Transverse colon (tissue), 4 donors: ENCODE results near the gene MTLN. TPM values are rescaled to one million over a fixed set of nuclear protein-coding genes. Genes with fewer than 3 reads are reported as not detected.

Experiments
- DNase-seq: peaks from one replicate; pipeline ENCODE4 v3.0.0-alpha.2; 2019
- H3K27ac ChIP-seq, 4 donors: fragments of 200-600 bp; sonication (generic); 2 replicates each; pipeline ENCODE4 v1.5.1; 2016 to 2018; ENCODE audit warnings: inconsistent platforms in 4 of 4
- H3K27me3 ChIP-seq: fragments of 200-600 bp; sonication (generic); 2 replicates; pipeline ENCODE4 v1.5.1; 2017; ENCODE audit warnings: inconsistent platforms
- H3K36me3 ChIP-seq, 4 donors: fragments of 200-600 bp; sonication (generic); 2 replicates each; pipeline ENCODE4 v1.5.1; 2017 to 2019; ENCODE audit warnings: inconsistent platforms in 4 of 4
- H3K4me1 ChIP-seq, 4 donors: fragments of 200-600 bp; sonication (generic); 2 replicates each; pipeline ENCODE4 v1.5.1; 2017 to 2020; ENCODE audit warnings: inconsistent platforms in 4 of 4
- H3K4me3 ChIP-seq, 4 donors: fragments of 200-600 bp; sonication (generic); 1 replicate in 1 of 4; 2 replicates in 3 of 4; pipeline versions ENCODE4 v1.5.1 to v1.6.1; 2017 to 2019; ENCODE audit warnings: inconsistent platforms in 4 of 4
- H3K9me3 ChIP-seq, 2 donors: fragments of 200-600 bp; sonication (generic); 2 replicates each; pipeline ENCODE4 v1.5.1; 2017 to 2019; ENCODE audit warnings: inconsistent platforms in 2 of 2
- EP300 ChIP-seq: sonication (generic); formaldehyde crosslinking; IDR thresholded peaks from one replicate; pipeline ENCODE4 v1.6.1; 2017; ENCODE audit warnings: antibody characterized with exemption, low read depth
- POLR2A ChIP-seq: fragments of 450-650 bp; IDR thresholded peaks from one replicate; pipeline ENCODE4 v1.6.1; 2016; ENCODE audit warnings: antibody characterized with exemption, mild to moderate bottlenecking, moderate library complexity
- POLR2AphosphoS5 ChIP-seq, 3 donors: sonication (generic); formaldehyde crosslinking; IDR thresholded peaks; one replicate each; pipeline ENCODE4 v1.6.1; 2016; ENCODE audit warnings: antibody characterized with exemption in 3 of 3
- WGBS, 2 donors: methylation state at CpG; one replicate each; pipeline ENCODE4 v1.1.5; 2018; ENCODE audit warnings: low coverage in 1 of 2; 5-methylcytosine and 5-hydroxymethylcytosine counted together
- in situ Hi-C, 4 donors: fragments of 200-750 bp; cut with MboI; loops; one replicate each; pipeline versions ENCODE4 v1.15.0 to v1.15.1; 2017; ENCODE audit warnings: low sequenced_read_pairs in 3 of 4, low pct_ligation_motif_present in 1 of 4, low pct_unique_long_range_greater_than_20kb in 1 of 4
- intact Hi-C: fragments of 100-400 bp; cut with DNase I; formaldehyde crosslinking; loops from one replicate; pipeline ENCODE4 v1.15.1; 2023; ENCODE audit warnings: low total_unique reads
- total RNA-seq, 4 donors: library from RNA; depleted of rRNA; stranded (reverse); fragments of >200 nt; gene quantifications; one replicate each; pipeline ENCODE4 v1.1.0, GENCODE V29; 2016
- TF ChIP-seq, protein P1 (sequence below), 5 experiments: fragments of 200-600 bp in 3 of 5; fragments of 450-650 bp in 2 of 5; sonication (generic) in 3 of 5; IDR thresholded peaks; 1 replicate in 2 of 5; 2 replicates in 3 of 5; pipeline ENCODE4 v1.5.1; 2016 to 2017; ENCODE audit warnings: antibody characterized with exemption in 5 of 5, inconsistent platforms in 3 of 5, mild to moderate bottlenecking in 2 of 5, moderate library complexity in 1 of 5

MTLN gene
- total RNA-seq, 4 donors from 2014 or later: 56.1 to 123 (median 99.1) TPM

DNA sequence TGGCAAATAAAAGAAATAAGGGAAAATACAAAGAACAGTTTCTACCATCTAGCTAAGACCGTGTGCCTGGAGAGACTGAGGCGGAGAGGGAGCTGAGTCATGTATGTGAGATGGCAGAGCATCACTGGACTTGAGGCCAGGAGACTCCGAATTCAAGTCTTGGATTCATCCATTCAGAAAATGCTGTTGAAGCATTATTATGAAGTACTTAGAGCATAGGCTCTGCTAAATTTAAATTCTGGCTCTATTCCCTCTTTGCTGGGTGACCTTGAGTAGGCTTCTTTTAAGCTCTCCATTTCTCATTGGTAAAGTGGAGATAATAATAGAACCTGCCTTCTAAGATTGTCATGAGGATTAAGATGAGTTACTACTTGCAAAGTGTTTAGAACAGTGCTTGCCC lies 42.2 kb downstream of the MTLN start:
- TF ChIP-seq, protein P1, sequence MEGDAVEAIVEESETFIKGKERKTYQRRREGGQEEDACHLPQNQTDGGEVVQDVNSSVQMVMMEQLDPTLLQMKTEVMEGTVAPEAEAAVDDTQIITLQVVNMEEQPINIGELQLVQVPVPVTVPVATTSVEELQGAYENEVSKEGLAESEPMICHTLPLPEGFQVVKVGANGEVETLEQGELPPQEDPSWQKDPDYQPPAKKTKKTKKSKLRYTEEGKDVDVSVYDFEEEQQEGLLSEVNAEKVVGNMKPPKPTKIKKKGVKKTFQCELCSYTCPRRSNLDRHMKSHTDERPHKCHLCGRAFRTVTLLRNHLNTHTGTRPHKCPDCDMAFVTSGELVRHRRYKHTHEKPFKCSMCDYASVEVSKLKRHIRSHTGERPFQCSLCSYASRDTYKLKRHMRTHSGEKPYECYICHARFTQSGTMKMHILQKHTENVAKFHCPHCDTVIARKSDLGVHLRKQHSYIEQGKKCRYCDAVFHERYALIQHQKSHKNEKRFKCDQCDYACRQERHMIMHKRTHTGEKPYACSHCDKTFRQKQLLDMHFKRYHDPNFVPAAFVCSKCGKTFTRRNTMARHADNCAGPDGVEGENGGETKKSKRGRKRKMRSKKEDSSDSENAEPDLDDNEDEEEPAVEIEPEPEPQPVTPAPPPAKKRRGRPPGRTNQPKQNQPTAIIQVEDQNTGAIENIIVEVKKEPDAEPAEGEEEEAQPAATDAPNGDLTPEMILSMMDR (IDR thresholded peaks at IDR 0.05): no peak
- TF ChIP-seq POLR2AphosphoS5 (IDR thresholded peaks at IDR 0.05) (no peak), EP300 (no peak), POLR2A (no peak)
- Histone ChIP-seq H3K27ac (no peak overlapping the region), H3K36me3 (no peaks in the 10 kb centered on the region), H3K4me1 (no peaks in the 10 kb centered on the region), H3K27me3 (no peaks in the 10 kb centered on the region), H3K4me3 (no peak overlapping the region), H3K9me3 (no peaks in the 10 kb centered on the region)
- intact Hi-C loops: no loop called here
- DNase-seq: no peak
- WGBS, 2 donors: 84 to 95% methylated on average over 3 of the region's 3 CpGs
- in situ Hi-C loops: no loop called here

GRCh38 chr2:110167326-110168000 lies 44.9 kb downstream of the MTLN start:
- DNase-seq: no peak
- in situ Hi-C loops: no loop called here
- TF ChIP-seq POLR2AphosphoS5 (IDR thresholded peaks at IDR 0.05): no peak
- WGBS, 2 donors: 67 to 76% methylated on average over 1 to 5 of the region's 5 CpGs
- H3K4me3 ChIP-seq: no peak overlapping the region
- H3K36me3 ChIP-seq: no peaks in the 10 kb centered on the region
- H3K4me1 ChIP-seq: no peaks in the 10 kb centered on the region
- no peaks in the 10 kb centered on the region for H3K27me3 ChIP-seq
- intact Hi-C loops: no loop called here
- H3K9me3 ChIP-seq: no peaks in the 10 kb centered on the region
- H3K27ac ChIP-seq: no peak overlapping the region

- TF ChIP-seq POLR2A (no peak), POLR2AphosphoS5 (IDR thresholded peaks at IDR 0.05) (no peak), EP300 (no peak)
- TF ChIP-seq, protein P1 (IDR thresholded peaks at IDR 0.05): no peak
- 82 to 87% methylated on average over 2 of the region's 2 CpGs for WGBS, 2 donors
- no peaks in the 10 kb centered on the region for H3K36me3 ChIP-seq
- no peak overlapping the region for H3K4me3 ChIP-seq
- no peak for DNase-seq
- no peaks in the 10 kb centered on the region for H3K4me1 ChIP-seq
- no peaks in the 10 kb centered on the region for H3K9me3 ChIP-seq
- H3K27me3 ChIP-seq: no peaks in the 10 kb centered on the region
- in situ Hi-C loops (no loop called here), intact Hi-C loops (no loop called here)
- H3K27ac ChIP-seq: no peak overlapping the region
Observed at GRCh38 chr2:110166266-110166665, 46.1 kb downstream of the MTLN start.

Other genes with a start within 250 kb of the MTLN start
- 100 to 1,000 TPM; 205 to 499 (median 299) TPM for gene MALL, start 96.7 kb downstream of the MTLN start, total RNA-seq
- under 1 TPM in 3 of 4 donors, not detected in 1; 0.55 to 0.95 (median 0.60) TPM for gene NPHP1, start 7.5 kb downstream of the MTLN start, total RNA-seq